ENCODE data around the gene SREK1.
"Not testable (repeated sequence)": the region's sequence is repeated elsewhere in the genome, so short reads cannot be mapped to it uniquely, and the experiment has no call there.

SREK1 gene

DNA sequence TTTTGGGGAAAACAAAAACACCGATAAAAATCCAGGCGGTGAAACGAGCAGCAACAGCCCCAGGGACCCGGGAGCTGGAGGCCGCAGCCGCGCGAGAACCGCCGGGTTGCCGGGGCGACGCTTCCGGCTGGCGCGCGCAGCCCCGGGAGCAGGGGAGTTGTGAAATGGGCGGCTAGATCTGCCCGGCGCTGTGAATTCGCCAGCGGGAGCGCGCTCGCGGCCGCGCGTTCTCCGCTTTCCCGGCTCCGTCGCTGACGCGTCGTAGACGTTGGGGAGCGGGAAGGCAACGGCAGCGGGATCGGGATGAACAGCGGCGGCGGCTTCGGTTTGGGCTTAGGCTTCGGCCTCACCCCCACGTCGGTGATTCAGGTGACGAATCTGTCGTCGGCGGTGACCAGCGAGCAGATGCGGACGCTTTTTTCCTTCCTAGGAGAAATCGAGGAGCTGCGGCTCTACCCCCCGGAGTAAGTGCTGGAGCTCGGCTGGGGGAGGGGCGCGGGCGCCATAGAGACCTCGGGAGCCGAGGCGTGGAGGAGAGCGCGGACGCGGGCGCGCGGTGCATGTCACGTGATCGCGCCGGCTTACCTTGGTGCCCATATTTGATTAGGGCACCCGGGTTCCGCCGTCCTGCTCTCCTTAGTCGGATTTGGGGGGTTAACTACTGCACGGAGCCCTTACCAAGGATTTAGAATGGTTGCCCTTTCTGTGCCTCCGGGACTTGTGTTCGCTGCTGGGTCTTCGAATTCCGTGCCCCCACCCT is at the start of gene SREK1:
Gene SREK1, plus strand, starts transcription at position 227 of the 760 bp plus-strand sequence. Its CDS starts 77 bp downstream, at position 304.
- Mint-ChIP-seq H3K4me3 (peak within 1 kb of the TSS; percentile 97), H3K27ac (peak within 1 kb of the TSS; percentile 100), H3K9me3 (ENCODE audit: low read depth) (no peaks in the 10 kb centered on the region), H3K4me1 (ENCODE audit: low read depth) (peaks cover 44% of the 10 kb centered on the region), H3K36me3 (peaks cover 2% of the 10 kb centered on the region), H3K27me3 (no peaks in the 10 kb centered on the region)

DNA sequence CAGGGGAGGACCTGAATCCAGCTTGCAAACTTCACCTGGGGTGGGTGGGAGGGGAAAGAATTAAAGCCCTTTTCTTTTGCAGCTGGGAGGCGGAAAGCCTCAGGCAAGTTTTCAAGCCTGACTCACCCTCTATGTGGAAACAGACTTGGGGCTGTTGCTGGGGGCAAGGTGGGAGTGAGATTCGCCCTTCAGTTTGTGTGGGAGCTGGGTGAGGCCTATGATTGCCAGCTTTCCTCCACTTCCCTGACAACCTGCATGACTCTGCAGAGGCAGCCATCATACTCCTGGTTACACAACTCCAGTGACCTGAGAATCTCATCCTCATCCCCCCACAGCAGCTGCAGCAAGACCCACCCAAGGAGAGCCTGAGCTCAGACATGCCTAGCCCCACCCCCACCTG is 43.2 kb upstream of the SREK1 start:
- H3K4me3 Mint-ChIP-seq, result no peak overlapping the region
- H3K9me3 Mint-ChIP-seq (ENCODE audit: low read depth), result peaks cover 26% of the 10 kb centered on the region
- H3K27ac Mint-ChIP-seq, result no peak overlapping the region
- no peaks in the 10 kb centered on the region for H3K27me3 Mint-ChIP-seq
- H3K36me3 Mint-ChIP-seq, result peaks cover 23% of the 10 kb centered on the region
- no peaks in the 10 kb centered on the region for H3K4me1 Mint-ChIP-seq (ENCODE audit: low read depth)

DNA sequence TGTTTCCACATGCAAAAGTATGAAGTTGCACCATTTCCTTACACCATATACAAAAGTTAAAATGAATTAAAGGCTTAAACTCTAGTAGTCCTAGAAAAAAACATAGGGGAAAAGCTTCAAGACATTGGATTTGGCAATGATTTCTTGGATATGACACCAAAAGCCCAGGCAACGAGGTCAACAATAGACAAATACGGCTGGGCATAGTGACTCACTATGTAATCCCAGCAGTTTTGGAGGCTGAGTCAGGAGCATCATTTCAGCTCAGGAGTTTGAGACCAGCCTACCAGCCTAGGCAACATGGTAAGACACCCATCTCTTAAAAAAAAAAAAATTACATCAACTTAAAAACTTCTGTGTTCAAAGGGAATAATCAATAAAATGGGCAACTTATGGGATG is 30.9 kb upstream of the SREK1 start:
- Mint-ChIP-seq H3K27ac (no peak overlapping the region), H3K9me3 (ENCODE audit: low read depth) (peaks cover 31% of the 10 kb centered on the region), H3K27me3 (no peaks in the 10 kb centered on the region), H3K36me3 (peaks cover 4% of the 10 kb centered on the region), H3K4me3 (no peak overlapping the region), H3K4me1 (ENCODE audit: low read depth) (no peaks in the 10 kb centered on the region)

- Mint-ChIP-seq H3K27ac (no peak overlapping the region), H3K9me3 (ENCODE audit: low read depth) (peaks cover 9% of the 10 kb centered on the region), H3K36me3 (peaks cover 2% of the 10 kb centered on the region), H3K4me1 (ENCODE audit: low read depth) (no peaks in the 10 kb centered on the region), H3K27me3 (peaks cover 2% of the 10 kb centered on the region), H3K4me3 (no peak overlapping the region)
These were observed 25.8 kb upstream of the SREK1 start for GRCh38 chr5:66118304-66118703.

DNA sequence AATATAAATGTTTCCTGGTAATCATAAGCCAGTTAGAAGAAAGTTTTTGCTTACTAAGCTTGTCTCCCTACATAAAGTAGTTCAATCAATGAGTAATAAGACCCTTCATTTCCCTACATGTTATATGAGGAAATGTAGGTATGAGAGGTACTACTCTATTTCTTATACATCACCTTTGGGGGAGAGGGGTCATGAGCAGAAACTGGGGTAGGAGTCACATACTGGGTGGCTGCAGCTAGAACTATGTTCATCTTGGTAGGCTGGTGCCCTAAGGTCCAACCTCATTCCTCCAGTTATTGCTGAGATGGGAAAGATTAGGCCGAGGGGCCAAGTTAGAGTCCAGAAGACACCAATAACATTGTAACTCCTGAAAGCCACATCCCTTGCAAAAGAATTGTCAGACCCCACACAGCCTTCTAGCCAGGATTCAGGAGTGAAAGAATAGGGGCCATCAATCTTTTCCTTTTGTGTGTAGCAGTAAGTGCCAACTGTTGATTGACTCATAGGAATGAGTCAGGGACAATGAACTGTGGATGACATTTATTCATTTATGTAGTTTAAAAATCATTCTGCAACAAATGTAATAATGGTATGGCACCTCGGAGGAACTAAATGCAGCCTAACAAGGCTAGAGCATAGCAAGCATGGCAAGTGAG is 21.6 kb upstream of the SREK1 start:
- Mint-ChIP-seq H3K9me3 (ENCODE audit: low read depth) (no peaks in the 10 kb centered on the region), H3K27me3 (peaks cover 2% of the 10 kb centered on the region), H3K36me3 (no peaks in the 10 kb centered on the region), H3K4me3 (no peak overlapping the region), H3K27ac (no peak overlapping the region), H3K4me1 (ENCODE audit: low read depth) (no peaks in the 10 kb centered on the region)

DNA sequence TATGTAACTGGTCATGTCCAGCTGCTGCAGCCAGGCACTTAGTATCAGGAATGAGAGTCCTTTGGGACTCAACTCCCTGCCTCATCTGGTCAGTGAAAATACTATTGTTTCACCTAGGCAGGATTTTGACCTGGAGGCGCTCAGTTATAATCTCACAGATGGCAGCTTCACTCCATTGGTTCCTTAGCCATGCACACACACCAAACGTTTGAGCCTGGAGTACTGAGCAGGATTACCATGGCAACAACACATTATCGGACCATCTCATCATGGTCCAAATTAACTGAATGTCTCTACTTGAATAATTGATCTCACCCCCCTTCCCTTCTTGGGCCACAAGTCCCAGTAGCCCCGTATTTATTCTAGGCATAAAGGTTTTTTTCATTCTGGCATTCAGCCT is 15.0 kb upstream of the SREK1 start:
- H3K36me3 Mint-ChIP-seq, result peaks cover 5% of the 10 kb centered on the region
- H3K27ac Mint-ChIP-seq, result no peak overlapping the region
- H3K27me3 Mint-ChIP-seq, result peaks cover 1% of the 10 kb centered on the region
- no peaks in the 10 kb centered on the region for H3K4me1 Mint-ChIP-seq (ENCODE audit: low read depth)
- no peak overlapping the region for H3K4me3 Mint-ChIP-seq
- peaks cover 4% of the 10 kb centered on the region for H3K9me3 Mint-ChIP-seq (ENCODE audit: low read depth)

DNA sequence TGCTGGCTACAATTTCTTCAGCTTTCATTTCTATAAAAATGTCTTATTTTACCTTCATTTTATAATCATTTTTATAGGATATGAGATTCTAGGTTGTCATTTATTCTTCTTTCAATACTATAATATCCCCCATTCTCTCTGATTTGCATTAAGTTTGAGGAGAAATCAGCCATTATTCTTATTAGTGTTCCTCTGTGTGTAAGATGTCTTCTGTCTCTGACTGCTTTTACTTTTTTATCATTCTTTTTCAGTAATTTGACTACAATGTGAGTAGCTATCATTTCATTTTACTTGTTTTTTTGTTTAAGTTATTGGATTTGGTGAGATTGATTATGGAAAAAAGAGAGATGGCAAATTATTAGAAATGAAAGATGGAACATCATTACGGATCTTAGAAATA is 13.6 kb upstream of the SREK1 start:
- H3K36me3 Mint-ChIP-seq, result peaks cover 5% of the 10 kb centered on the region
- H3K27me3 Mint-ChIP-seq, result peaks cover 1% of the 10 kb centered on the region

GRCh38 chr5:66134407-66134861 is 9.7 kb upstream of the SREK1 start:
- Mint-ChIP-seq H3K4me3 (no peak overlapping the region), H3K27ac (no peak overlapping the region), H3K4me1 (ENCODE audit: low read depth) (no peaks in the 10 kb centered on the region), H3K9me3 (ENCODE audit: low read depth) (peaks cover 4% of the 10 kb centered on the region), H3K27me3 (peaks cover 1% of the 10 kb centered on the region), H3K36me3 (peaks cover 4% of the 10 kb centered on the region)

More for the DNA sequence above, 13.6 kb upstream of the SREK1 start:
- H3K9me3 Mint-ChIP-seq (ENCODE audit: low read depth), result peaks cover 4% of the 10 kb centered on the region
- no peaks in the 10 kb centered on the region for H3K4me1 Mint-ChIP-seq (ENCODE audit: low read depth)
- no peak overlapping the region for H3K27ac Mint-ChIP-seq
- no peak overlapping the region for H3K4me3 Mint-ChIP-seq

DNA sequence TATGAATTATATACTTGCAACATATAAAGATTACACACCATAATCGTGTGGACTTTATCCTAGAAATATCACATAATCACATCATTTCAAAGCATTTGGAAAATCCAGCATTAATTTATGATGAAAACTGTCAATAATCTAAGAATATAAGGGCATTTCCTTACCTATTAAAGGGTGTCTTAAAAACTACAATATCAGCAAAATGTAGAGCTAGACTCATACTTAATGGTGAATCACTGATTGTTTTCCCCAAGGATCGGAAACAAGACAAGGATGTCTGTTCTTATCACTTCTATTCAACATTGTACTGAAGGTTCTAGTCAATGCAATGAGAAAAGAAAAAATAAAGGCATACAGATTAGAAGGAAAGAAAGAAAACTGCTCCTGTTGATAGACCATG is 8.0 kb upstream of the SREK1 start:
- H3K4me3 Mint-ChIP-seq, result no peak overlapping the region
- H3K36me3 Mint-ChIP-seq, result no peaks in the 10 kb centered on the region
- H3K4me1 Mint-ChIP-seq (ENCODE audit: low read depth), result no peaks in the 10 kb centered on the region
- no peaks in the 10 kb centered on the region for H3K9me3 Mint-ChIP-seq (ENCODE audit: low read depth)
- no peak overlapping the region for H3K27ac Mint-ChIP-seq
- no peaks in the 10 kb centered on the region for H3K27me3 Mint-ChIP-seq

GRCh38 chr5:66136944-66137343 is 7.2 kb upstream of the SREK1 start:
- not testable (repeated sequence) for H3K27me3 Mint-ChIP-seq; H3K36me3 Mint-ChIP-seq; H3K9me3 Mint-ChIP-seq (ENCODE audit: low read depth); H3K27ac Mint-ChIP-seq; H3K4me3 Mint-ChIP-seq; H3K4me1 Mint-ChIP-seq (ENCODE audit: low read depth)

- Mint-ChIP-seq H3K27me3 (no peaks in the 10 kb centered on the region), H3K27ac (no peak overlapping the region), H3K36me3 (no peaks in the 10 kb centered on the region), H3K4me3 (no peak overlapping the region), H3K9me3 (ENCODE audit: low read depth) (no peaks in the 10 kb centered on the region), H3K4me1 (ENCODE audit: low read depth) (peaks cover 14% of the 10 kb centered on the region)
These were observed 5.3 kb upstream of the SREK1 start for GRCh38 chr5:66138637-66139317.

DNA sequence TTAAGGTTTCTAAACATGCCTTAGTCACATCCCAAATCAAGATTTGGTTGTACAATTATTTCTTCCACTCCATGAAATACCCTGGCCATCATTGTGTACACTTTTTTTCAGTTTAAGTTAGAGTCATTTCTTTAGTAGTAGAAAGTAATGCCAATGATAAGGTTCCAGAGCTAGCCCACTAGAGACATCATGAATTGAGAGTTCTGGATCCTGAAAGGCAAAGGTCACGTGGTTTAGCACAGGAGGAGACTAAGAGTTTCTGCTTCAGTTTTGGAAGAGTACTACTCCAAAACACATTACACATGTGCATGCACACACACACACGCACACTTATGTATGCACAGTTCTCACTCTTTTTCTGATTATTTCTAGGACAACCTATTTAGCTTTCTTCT is 4.8 kb upstream of the SREK1 start:
- Mint-ChIP-seq H3K9me3 (ENCODE audit: low read depth) (no peaks in the 10 kb centered on the region), H3K27me3 (no peaks in the 10 kb centered on the region), H3K36me3 (no peaks in the 10 kb centered on the region), H3K27ac (no peak overlapping the region), H3K4me3 (no peak overlapping the region), H3K4me1 (ENCODE audit: low read depth) (peaks cover 15% of the 10 kb centered on the region)

- Mint-ChIP-seq H3K9me3 (ENCODE audit: low read depth) (no peaks in the 10 kb centered on the region), H3K4me1 (ENCODE audit: low read depth) (peaks cover 34% of the 10 kb centered on the region), H3K36me3 (peaks cover 2% of the 10 kb centered on the region), H3K4me3 (peak overlapping the region; percentile 36), H3K27me3 (no peaks in the 10 kb centered on the region), H3K27ac (peak overlapping the region; percentile 23)
These were observed 1.7 kb upstream of the SREK1 start for GRCh38 chr5:66142417-66142816.

GRCh38 chr5:66143473-66144073 is 527 bp upstream of the SREK1 start:
- Mint-ChIP-seq H3K4me3 (peak overlapping the region; percentile 97), H3K36me3 (peaks cover 2% of the 10 kb centered on the region), H3K27me3 (no peaks in the 10 kb centered on the region), H3K9me3 (ENCODE audit: low read depth) (no peaks in the 10 kb centered on the region), H3K27ac (peak overlapping the region; percentile 100), H3K4me1 (ENCODE audit: low read depth) (peaks cover 40% of the 10 kb centered on the region)

- Mint-ChIP-seq H3K4me1 (ENCODE audit: low read depth) (peaks cover 50% of the 10 kb centered on the region), H3K4me3 (peak overlapping the region; percentile 97), H3K27ac (peak overlapping the region; percentile 100), H3K27me3 (no peaks in the 10 kb centered on the region), H3K9me3 (ENCODE audit: low read depth) (no peaks in the 10 kb centered on the region), H3K36me3 (peaks cover 5% of the 10 kb centered on the region)
These were observed 812 bp downstream of the SREK1 start for GRCh38 chr5:66144834-66145390.

Measured in activated naive CD8-positive, alpha-beta T cell (primary cell).